RWPE1 (cell line): Measurements from ENCODE around the gene CHST14.

ENCODE experiments used
- CTCF ChIA-PET: fragments of 350-600 bp; sonication (Branson Sonifier 250); formaldehyde crosslinking; extraction: SDS; loops from one replicate; lab custom pipeline; 2021; lab: Yijun Ruan, JAX
- POLR2A ChIA-PET: fragments of 400-600 bp; formaldehyde crosslinking; extraction: SDS; loops from one replicate; lab custom pipeline; 2020; ENCODE audit warnings: antibody characterized with exemption; ENCODE audit not compliant: low non-redundant PET; lab: Yijun Ruan, JAX
- DNase-seq: peaks from one replicate; pipeline ENCODE4 v3.0.0; 2012; ENCODE audit warnings: low spot score
- H3K27ac ChIP-seq: fragments of 450-650 bp; 2 replicates; pipeline ENCODE4 v1.5.1; 2017
- TF ChIP-seq, protein P1 (sequence below): fragments of 450-650 bp; conservative IDR thresholded peaks from 2 replicates; pipeline ENCODE4 v1.5.1; 2017; ENCODE audit warnings: low read depth, mild to moderate bottlenecking

CHST14 gene

GRCh38 chr15:40440743-40441564 lies 29.8 kb upstream of the CHST14 start, which contains the start of gene BAHD1:
TSS of gene BAHD1 (plus strand) at chr15:40440953. CDS start at chr15:40458465, 17,512 bp downstream.
- DNase-seq: peak; percentile 100
- H3K27ac ChIP-seq: peak within 1 kb of the TSS; percentile 79
- POLR2A ChIA-PET: no interaction called here
- CTCF ChIA-PET: interaction anchor here (0.8 to 1.4 kb wide), 5 partner anchors 13 to 328 kb away, joined by 3 to 5 read pairs (median 3); partner anchors contain the start of gene C15orf62
- TF ChIP-seq, protein P1, sequence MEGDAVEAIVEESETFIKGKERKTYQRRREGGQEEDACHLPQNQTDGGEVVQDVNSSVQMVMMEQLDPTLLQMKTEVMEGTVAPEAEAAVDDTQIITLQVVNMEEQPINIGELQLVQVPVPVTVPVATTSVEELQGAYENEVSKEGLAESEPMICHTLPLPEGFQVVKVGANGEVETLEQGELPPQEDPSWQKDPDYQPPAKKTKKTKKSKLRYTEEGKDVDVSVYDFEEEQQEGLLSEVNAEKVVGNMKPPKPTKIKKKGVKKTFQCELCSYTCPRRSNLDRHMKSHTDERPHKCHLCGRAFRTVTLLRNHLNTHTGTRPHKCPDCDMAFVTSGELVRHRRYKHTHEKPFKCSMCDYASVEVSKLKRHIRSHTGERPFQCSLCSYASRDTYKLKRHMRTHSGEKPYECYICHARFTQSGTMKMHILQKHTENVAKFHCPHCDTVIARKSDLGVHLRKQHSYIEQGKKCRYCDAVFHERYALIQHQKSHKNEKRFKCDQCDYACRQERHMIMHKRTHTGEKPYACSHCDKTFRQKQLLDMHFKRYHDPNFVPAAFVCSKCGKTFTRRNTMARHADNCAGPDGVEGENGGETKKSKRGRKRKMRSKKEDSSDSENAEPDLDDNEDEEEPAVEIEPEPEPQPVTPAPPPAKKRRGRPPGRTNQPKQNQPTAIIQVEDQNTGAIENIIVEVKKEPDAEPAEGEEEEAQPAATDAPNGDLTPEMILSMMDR: peak; percentile 65

DNA sequence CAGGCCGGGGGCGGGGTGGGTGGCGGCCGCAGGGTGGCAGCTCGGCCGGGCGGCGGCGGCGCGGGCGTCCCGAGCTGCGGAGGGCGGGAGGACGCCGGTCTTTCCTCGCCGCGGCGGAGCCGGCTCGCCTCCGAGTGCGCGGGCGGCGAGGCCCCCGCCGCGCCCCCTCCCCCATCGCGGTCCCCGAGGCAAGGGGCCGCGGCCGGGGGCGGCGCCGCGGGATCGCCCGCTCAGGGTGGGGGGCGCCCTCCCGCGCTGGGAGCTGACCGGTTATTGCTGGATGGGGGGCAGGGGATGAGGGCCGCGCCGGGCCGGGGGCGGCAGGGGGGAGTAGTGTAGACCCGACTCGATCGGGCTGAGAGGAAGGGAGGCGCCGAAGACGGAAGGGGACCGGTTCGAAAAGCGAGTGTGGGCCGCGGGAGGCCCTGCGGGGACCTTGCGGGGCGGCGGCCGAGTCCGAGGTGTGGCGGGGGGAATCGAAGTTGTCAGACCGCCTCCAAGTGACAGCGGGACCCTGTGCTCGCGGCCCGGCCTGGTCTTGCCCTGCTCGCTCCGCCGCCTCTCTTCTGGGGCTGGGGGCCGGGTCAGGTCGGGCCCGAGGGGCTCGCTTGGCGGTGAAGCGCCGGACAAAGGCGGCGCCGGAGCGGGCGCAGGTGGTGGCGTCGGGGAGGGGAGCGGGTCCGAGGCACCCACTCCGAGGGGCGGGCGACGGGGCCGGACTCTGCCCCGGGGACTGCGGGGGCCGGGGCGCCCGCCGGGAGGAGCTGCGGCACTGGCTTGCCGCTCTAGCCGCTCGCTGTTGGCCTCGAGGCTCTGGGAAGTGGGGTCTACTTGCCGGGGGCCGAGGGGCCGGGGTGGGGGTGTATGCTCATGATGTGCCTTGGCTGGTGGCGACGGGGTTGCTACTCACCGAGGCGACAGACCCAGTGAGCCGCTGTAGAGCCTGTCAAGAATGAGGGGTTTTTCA lies 28.9 kb upstream of the CHST14 start:
- no peak for DNase-seq
- TF ChIP-seq, protein P1: no peak; the same call in 1 of the 2 replicates
- POLR2A ChIA-PET: no interaction called here
- CTCF ChIA-PET: interaction anchor here (0.7 to 1.4 kb wide), 6 partner anchors 12 to 328 kb away, joined by 3 to 4 read pairs (median 3); partner anchors contain the start of gene C15orf62
- peak overlapping the region; percentile 79 for H3K27ac ChIP-seq

DNA sequence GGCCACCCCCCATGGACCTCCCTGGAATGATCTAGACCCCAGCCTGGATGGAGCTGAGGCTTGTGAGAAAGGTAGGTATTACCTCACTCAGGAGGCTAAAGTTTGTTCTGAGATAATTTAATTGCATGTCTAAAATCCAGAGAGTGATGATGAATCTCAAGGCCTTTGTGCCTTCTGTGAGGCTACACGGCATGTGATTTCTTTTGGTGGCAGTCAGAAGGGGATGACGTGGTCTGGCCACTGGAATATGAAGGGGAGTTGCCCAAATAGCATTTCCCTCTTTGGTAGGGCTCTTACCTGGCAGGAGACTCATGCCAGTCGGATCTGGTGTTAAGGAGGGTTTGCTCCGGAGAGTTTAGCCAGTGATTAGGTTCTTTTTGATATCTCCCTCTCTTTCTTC lies 27.5 kb upstream of the CHST14 start:
- TF ChIP-seq, protein P1: no peak
- ChIA-PET CTCF (interaction anchor here (0.5 to 1.4 kb wide), 2 partner anchors 64 to 142 kb away, joined by 3 to 4 read pairs; no protein-coding TSS in a partner anchor), POLR2A (no interaction called here)
- H3K27ac ChIP-seq: peak overlapping the region; percentile 79
- DNase-seq: no peak

GRCh38 chr15:40443846-40444245 lies 26.9 kb upstream of the CHST14 start:
- peak overlapping the region; percentile 79; the same call in 1 of the 2 replicates for H3K27ac ChIP-seq
- ChIA-PET CTCF (interaction anchor here (1.4 kb wide), 1 partner anchor 64 kb away, joined by 4 read pairs; no protein-coding TSS in a partner anchor), POLR2A (interaction anchor here (0.5 kb wide), 1 partner anchor 38 kb away, joined by 3 read pairs; no protein-coding TSS in a partner anchor)
- TF ChIP-seq, protein P1: no peak
- DNase-seq: no peak

DNA sequence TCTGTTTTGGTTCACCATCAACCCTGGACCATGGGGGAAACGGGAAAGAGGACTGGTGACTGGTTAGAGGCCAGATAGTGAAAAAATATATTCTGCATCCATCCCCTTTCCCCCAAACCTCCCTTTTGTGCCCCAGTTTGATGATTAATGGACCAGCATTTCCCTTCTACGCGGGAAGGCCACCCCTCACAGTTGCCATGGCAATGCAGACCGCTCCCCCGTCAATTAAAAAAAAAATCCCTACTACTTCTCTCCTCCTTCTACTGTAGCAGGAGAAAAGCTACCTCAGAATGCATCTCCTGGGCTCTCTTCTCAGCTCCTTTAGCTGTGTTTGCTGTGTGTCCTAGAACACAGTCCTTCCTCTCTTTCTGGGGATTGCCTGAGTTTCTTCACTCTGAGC lies 26.0 kb upstream of the CHST14 start:
- ChIA-PET CTCF (interaction anchor here (0.5 to 1.1 kb wide), 4 partner anchors 63 to 1737 kb away, joined by 3 to 5 read pairs (median 3); no protein-coding TSS in a partner anchor), POLR2A (interaction anchor here (0.5 kb wide), 1 partner anchor 9 kb away, joined by 4 read pairs; no protein-coding TSS in a partner anchor)
- no peak for DNase-seq
- TF ChIP-seq, protein P1: no peak
- H3K27ac ChIP-seq: peak overlapping the region; percentile 30; the same call in 1 of the 2 replicates
